ENCODE data around the gene CKAP2L. TPM values are rescaled to one million over a fixed set of nuclear protein-coding genes. Genes with fewer than 3 reads are reported as not detected.

The CKAP2L gene
- 11.8 to 17.4 TPM (median 16.0 TPM) in 5 replicates for total RNA-seq (2022; extraction: Qiagen RNA extraction; ENCODE audit: low read depth)

GRCh38 chr2:112764071-112765044, at the start of gene CKAP2L:
Gene CKAP2L, minus strand, starts transcription at chr2:112764609. Its CDS starts 11 bp downstream, at chr2:112764598.

GRCh38 chr2:112784199-112785189, 20.1 kb upstream of the CKAP2L start, which contains the start of gene IL1A:
Gene IL1A, minus strand, starts transcription at chr2:112784493. Its CDS starts 723 bp downstream, at chr2:112783770.

GRCh38 chr2:112720785-112721184, 43.6 kb downstream of the CKAP2L start, which contains the start of gene NT5DC4:
Gene NT5DC4, plus strand, starts transcription at chr2:112721020. Its CDS starts 60 bp downstream, at chr2:112721080.

Other genes with a start within 250 kb of the CKAP2L start
- 24.7 to 31.9 TPM (median 28.8 TPM) in 5 replicates for gene POLR1B, start 222.1 kb downstream of the CKAP2L start, total RNA-seq (2022; extraction: Qiagen RNA extraction; ENCODE audit: low read depth)
- 57.0 to 86.0 TPM (median 59.5 TPM) in 5 replicates for gene CHCHD5, start 180.0 kb downstream of the CKAP2L start, total RNA-seq (2022; extraction: Qiagen RNA extraction; ENCODE audit: low read depth)
- gene SLC20A1, start 118.7 kb downstream of the CKAP2L start, total RNA-seq (2022; extraction: Qiagen RNA extraction; ENCODE audit: low read depth), result 128 to 148 TPM (median 141 TPM) in 5 replicates
- gene NT5DC4, start 43.6 kb downstream of the CKAP2L start, total RNA-seq (2022; extraction: Qiagen RNA extraction; ENCODE audit: low read depth), result not detected in 5 replicates
- gene IL1A, start 19.9 kb upstream of the CKAP2L start, total RNA-seq (2022; extraction: Qiagen RNA extraction; ENCODE audit: low read depth), result 0.05 to 0.47 TPM (median 0.11 TPM) in 5 replicates
- 0.17 to 0.49 TPM (median 0.28 TPM) in 5 replicates for gene IL1B, start 72.2 kb upstream of the CKAP2L start, total RNA-seq (2022; extraction: Qiagen RNA extraction; ENCODE audit: low read depth)
- gene IL37, start 146.6 kb upstream of the CKAP2L start, total RNA-seq (2022; extraction: Qiagen RNA extraction; ENCODE audit: low read depth), result not detected in 5 replicates
- gene IL36G, start 213.4 kb upstream of the CKAP2L start, total RNA-seq (2022; extraction: Qiagen RNA extraction; ENCODE audit: low read depth), result not detected in 5 replicates
- gene IL36A, start 240.8 kb upstream of the CKAP2L start, total RNA-seq (2022; extraction: Qiagen RNA extraction; ENCODE audit: low read depth), result not detected in 5 replicates

Measured in A549 treated with DMSO at 1 μM for 4 hours (cell line).